ENCODE data around the gene SNCA.

SNCA gene

DNA sequence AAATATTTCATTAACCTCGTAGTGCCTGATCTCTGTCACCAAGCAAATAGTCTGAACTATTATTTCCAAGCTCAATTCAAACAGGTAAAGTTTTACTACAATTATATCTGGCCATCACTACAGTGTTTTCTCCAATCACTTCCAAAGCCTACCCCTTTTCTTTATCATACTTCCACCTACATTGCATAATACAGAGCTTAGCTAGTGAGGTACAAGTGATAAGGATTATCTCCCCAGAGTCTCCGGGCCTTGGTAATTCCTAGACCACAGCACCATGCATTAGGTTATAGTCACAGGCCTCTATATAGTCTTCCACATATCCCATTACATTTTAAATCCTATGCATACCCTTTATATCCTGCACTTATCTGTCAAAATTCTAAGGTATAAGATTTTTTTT lies 154.2 kb downstream of the SNCA start:
- DNase-seq (ENCODE audit: low read depth): no peak
- TF ChIP-seq, protein P1, sequence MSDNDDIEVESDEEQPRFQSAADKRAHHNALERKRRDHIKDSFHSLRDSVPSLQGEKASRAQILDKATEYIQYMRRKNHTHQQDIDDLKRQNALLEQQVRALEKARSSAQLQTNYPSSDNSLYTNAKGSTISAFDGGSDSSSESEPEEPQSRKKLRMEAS (IDR thresholded peaks at IDR 0.05; ENCODE audit: low read depth, low read length): no peak
- TF ChIP-seq MYC (IDR thresholded peaks at IDR 0.05; ENCODE audit: low read depth, low read length): no peak
- TF ChIP-seq POLR2A (IDR thresholded peaks at IDR 0.05; ENCODE audit: extremely low read depth, insufficient read length): no peak
- TF ChIP-seq, protein P2, sequence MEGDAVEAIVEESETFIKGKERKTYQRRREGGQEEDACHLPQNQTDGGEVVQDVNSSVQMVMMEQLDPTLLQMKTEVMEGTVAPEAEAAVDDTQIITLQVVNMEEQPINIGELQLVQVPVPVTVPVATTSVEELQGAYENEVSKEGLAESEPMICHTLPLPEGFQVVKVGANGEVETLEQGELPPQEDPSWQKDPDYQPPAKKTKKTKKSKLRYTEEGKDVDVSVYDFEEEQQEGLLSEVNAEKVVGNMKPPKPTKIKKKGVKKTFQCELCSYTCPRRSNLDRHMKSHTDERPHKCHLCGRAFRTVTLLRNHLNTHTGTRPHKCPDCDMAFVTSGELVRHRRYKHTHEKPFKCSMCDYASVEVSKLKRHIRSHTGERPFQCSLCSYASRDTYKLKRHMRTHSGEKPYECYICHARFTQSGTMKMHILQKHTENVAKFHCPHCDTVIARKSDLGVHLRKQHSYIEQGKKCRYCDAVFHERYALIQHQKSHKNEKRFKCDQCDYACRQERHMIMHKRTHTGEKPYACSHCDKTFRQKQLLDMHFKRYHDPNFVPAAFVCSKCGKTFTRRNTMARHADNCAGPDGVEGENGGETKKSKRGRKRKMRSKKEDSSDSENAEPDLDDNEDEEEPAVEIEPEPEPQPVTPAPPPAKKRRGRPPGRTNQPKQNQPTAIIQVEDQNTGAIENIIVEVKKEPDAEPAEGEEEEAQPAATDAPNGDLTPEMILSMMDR (IDR thresholded peaks at IDR 0.05; ENCODE audit: low read depth, low read length): no peak
- no peak overlapping the region for H3K4me3 ChIP-seq (ENCODE audit: low read depth, low read length)

DNA sequence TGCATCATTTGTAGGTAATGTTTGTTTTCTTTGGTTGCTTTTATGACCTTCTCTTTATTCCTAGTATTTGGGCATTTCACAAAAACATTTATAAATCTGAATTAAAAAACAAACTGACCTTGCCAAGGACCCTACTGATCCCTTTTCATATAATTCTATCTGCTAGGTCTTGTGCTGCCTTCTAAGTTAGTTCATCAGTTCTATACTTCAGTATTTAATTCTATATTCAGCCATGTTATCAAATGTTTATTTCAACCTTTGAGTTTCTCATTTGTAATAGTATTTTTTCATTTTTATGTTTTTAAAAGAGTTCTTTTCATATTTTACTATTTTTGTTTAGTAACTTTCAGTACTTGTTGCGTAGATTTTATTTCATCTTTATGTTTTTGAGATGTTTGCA lies 155.3 kb downstream of the SNCA start:
- no peak overlapping the region for H3K4me3 ChIP-seq (ENCODE audit: low read depth, low read length)
- DNase-seq (ENCODE audit: low read depth): no peak
- no peak for TF ChIP-seq POLR2A (IDR thresholded peaks at IDR 0.05; ENCODE audit: extremely low read depth, insufficient read length)
- TF ChIP-seq MYC (IDR thresholded peaks at IDR 0.05; ENCODE audit: low read depth, low read length): no peak
- TF ChIP-seq, protein P2 (IDR thresholded peaks at IDR 0.05; ENCODE audit: low read depth, low read length): no peak
- TF ChIP-seq, protein P1 (IDR thresholded peaks at IDR 0.05; ENCODE audit: low read depth, low read length): no peak

DNA sequence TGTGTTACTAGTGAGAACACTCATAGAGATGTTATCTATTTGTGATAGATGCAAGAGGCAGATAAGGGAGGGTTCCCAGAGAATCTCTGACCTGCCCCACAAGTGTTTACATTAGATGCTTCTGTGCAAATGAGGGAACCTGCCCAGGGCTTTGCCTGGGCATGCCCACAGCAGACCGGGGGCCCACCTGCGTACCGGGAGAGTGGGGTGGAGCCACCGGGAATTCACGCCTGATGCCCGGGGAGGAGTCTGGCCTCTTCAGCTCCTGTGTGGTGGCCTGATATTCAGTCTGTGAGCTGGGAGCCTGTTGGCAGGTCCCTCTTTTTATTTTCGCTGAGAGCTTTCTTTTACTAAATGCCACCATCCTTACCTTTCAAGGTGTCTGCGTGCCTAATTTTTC lies 155.7 kb downstream of the SNCA start:
- no peak overlapping the region for H3K4me3 ChIP-seq (ENCODE audit: low read depth, low read length)
- TF ChIP-seq POLR2A (IDR thresholded peaks at IDR 0.05; ENCODE audit: extremely low read depth, insufficient read length) (no peak), MYC (IDR thresholded peaks at IDR 0.05; ENCODE audit: low read depth, low read length) (no peak)
- TF ChIP-seq, protein P2 (IDR thresholded peaks at IDR 0.05; ENCODE audit: low read depth, low read length): no peak
- TF ChIP-seq, protein P1 (IDR thresholded peaks at IDR 0.05; ENCODE audit: low read depth, low read length): no peak
- DNase-seq (ENCODE audit: low read depth): no peak

DNA sequence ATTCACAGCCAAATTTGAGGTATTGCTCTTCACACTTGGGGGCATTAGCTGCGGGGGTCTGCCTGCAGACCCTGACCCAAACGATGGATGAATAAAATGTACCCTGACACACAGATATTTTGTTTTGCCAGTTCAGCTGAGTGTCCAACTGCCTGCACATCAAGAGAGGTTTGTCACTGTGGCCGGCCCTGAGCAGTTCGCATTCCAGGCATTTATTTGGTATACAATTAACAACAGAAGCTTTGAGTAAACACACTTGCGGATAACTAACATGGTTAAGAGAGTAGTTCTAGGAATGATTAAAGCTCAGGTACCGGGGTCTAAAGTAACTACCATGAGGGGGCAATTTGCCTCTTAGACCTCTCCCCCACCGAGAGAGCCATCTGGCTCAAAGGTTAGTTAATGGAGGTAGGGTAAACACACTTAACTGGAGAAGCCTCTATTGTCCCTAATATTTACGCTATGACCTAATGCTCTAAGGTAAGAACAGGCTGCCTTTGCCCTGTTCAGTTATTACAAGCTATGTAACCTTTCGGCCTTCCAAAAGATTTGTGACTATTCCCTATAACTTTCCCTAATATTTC lies 162.0 kb downstream of the SNCA start:
- H3K4me3 ChIP-seq (ENCODE audit: low read depth, low read length): no peak overlapping the region
- TF ChIP-seq MYC (IDR thresholded peaks at IDR 0.05; ENCODE audit: low read depth, low read length): no peak
- TF ChIP-seq, protein P1 (IDR thresholded peaks at IDR 0.05; ENCODE audit: low read depth, low read length): no peak
- TF ChIP-seq, protein P2 (IDR thresholded peaks at IDR 0.05; ENCODE audit: low read depth, low read length): no peak
- TF ChIP-seq POLR2A (IDR thresholded peaks at IDR 0.05; ENCODE audit: extremely low read depth, insufficient read length): no peak
- DNase-seq (ENCODE audit: low read depth): no peak

All from NB4 (cell line).